Measurements from ENCODE around the gene RNF217.

DNA sequence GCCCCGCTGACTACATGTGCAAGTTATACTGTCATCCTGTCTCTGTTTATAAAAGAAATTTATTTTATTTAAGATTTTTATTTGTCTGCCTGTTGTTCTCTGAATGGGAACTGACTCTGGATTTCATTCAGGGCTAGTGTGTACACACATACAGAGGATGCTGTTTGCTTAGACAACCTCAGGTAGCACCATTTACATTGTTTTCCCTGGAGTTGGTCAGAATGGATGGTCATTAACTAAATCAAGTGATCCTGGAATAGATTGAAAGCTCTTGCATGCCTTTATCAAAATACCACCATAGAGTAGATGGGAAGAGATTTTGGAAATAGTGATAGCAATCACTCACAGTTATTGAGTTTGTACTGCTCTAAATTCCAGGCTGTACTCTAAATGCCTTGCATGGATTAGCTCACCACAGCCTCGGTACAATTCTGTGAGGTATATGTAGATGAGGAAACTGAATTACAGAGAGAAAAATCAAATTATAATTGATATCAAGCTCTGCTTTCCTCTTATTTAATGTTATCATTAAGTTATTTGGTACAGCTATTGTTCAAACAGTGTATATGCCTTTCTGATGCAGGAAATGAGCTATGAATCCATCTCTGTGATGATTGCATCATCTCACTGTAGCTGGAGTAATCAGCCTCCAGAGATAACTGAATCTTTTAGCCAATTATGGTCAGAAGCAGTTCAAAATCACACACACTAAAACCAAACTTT, 51.9 kb downstream of the RNF217 start:
- TF ChIP-seq CTCF (IDR thresholded peaks at IDR 0.05) = no peak
- no peak for TF ChIP-seq MAX (CRISPR knock-in tag; IDR thresholded peaks at IDR 0.05)
- no peak for TF ChIP-seq TEAD1 (CRISPR knock-in tag; IDR thresholded peaks at IDR 0.05)
- TF ChIP-seq MLX (CRISPR knock-in tag; IDR thresholded peaks at IDR 0.05) = no peak
- no peak for TF ChIP-seq SMAD4 (CRISPR knock-in tag; IDR thresholded peaks at IDR 0.05)
- TF ChIP-seq, protein P1, sequence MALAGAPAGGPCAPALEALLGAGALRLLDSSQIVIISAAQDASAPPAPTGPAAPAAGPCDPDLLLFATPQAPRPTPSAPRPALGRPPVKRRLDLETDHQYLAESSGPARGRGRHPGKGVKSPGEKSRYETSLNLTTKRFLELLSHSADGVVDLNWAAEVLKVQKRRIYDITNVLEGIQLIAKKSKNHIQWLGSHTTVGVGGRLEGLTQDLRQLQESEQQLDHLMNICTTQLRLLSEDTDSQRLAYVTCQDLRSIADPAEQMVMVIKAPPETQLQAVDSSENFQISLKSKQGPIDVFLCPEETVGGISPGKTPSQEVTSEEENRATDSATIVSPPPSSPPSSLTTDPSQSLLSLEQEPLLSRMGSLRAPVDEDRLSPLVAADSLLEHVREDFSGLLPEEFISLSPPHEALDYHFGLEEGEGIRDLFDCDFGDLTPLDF (CRISPR knock-in tag; IDR thresholded peaks at IDR 0.05) = no peak
- TF ChIP-seq, protein P2, sequence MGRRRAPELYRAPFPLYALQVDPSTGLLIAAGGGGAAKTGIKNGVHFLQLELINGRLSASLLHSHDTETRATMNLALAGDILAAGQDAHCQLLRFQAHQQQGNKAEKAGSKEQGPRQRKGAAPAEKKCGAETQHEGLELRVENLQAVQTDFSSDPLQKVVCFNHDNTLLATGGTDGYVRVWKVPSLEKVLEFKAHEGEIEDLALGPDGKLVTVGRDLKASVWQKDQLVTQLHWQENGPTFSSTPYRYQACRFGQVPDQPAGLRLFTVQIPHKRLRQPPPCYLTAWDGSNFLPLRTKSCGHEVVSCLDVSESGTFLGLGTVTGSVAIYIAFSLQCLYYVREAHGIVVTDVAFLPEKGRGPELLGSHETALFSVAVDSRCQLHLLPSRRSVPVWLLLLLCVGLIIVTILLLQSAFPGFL (CRISPR knock-in tag; IDR thresholded peaks at IDR 0.05; ENCODE audit: borderline replicate concordance) = no peak
- no peak for TF ChIP-seq SP1 (CRISPR knock-in tag; conservative IDR thresholded peaks at IDR 0.05)

Measured in WTC11 (cell line).